NK-92 (cell line): ENCODE results near the gene TRNAU1AP.
"Not testable (repeated sequence)": the region's sequence is repeated elsewhere in the genome, so short reads cannot be mapped to it uniquely, and the experiment has no call there.

Experiments used
- DNase-seq: peaks from one replicate; lab custom pipeline; 2025; ENCODE audit not compliant: unreplicated experiment; lab: John Stamatoyannopoulos, UW

The TRNAU1AP gene

DNA sequence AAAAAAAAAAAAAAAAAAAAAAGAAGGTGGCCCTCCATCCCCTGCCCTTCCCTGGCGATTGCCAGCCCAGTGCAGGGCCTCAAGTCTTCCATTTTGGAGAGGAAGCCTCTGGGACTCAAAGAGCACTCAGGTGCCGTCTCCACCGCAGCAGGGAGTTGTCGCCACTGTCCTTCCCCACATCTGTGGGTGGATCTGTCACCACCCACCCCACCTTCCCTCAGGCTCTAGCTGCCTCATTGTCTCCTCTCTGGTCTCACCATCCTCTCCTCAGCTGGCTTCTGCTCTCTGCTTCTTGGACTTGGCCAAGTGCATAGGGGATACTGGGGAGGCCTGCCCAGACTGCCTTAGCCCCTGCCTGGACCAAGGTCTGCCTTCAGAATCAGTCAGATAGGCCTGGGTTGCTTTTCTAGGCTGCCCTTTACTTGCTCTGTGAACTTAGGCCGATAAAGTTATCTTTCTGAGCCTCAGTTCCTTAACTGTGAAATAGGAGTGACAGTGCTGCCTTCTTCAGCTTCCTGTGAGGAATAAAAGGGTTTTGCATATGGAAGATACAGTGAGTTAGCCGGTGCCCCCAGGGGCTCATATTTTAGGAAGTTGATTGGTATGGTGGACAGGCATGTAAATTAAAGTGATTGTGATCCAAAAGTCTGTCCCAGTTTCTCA, 31.3 kb upstream of the TRNAU1AP start:
- no peak for DNase-seq

DNA sequence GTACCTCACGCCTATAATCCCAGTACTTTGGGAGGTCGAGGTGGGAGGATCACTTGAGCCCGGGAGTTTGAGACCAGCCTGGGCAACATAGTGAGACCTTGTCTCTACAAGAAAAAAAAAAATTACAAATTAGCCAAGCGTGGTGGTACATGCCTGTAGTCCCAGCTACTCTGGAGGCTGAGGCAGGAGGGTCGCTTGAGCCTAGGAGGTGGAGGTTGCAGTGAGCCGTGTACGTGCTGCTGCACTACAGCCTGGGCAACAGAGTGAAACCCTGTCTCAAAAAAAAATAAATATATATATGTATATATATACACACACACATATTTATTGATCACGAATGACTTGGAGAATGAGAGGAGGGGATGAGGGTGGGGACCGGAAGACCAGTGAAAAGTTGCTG, 30.3 kb upstream of the TRNAU1AP start:
- DNase-seq: not testable (repeated sequence)

DNA sequence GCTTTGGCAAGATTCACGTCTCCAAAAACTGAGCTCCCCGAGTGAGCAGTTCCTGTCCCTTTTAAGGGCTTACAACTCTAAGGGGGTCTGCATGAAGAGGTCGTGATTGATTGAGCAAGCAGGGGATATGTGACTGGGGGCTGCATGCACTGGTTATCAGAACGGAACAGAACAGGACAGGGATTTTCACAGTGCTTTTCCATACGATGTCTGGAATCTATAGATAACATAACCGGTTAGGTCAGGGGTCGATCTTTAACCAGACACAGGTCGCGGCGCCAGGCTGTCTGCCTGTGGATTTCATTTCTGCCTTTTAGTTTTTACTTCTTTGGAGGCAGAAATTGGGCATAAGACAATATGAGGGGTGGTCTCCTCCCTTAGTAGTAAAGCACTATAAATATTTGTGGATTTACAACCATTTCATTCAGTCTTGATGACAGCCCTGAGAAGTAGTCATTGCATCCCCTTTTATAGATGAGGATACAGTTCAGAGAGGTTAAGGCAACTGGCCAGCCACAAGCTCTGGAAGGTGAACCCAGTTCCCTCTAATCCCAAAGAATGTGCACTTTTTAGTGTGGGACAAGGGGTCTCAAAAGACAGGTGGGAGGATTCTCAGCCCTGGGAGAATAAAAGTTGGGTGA, 27.8 kb upstream of the TRNAU1AP start:
- not testable (repeated sequence) for DNase-seq

DNA sequence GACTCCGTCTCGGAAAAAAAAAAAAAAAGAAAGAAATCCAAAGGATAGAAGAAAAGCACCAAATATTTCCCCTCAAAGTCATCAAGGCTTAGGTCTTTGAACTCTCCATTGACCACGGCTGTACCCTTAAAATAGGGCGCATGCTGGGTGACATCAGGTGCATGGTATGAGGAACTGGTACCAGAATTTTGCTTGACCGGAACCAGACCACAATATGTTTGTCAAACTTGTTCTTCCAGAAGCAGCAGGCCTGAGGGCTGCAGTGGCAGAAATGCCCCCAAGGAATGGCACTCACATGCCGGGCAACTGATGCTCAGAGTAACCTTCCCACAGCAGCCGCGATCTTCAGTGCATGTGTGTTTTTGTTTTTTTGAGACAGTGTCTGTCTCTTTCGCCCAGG, 26.0 kb upstream of the TRNAU1AP start:
- DNase-seq: no peak

DNA sequence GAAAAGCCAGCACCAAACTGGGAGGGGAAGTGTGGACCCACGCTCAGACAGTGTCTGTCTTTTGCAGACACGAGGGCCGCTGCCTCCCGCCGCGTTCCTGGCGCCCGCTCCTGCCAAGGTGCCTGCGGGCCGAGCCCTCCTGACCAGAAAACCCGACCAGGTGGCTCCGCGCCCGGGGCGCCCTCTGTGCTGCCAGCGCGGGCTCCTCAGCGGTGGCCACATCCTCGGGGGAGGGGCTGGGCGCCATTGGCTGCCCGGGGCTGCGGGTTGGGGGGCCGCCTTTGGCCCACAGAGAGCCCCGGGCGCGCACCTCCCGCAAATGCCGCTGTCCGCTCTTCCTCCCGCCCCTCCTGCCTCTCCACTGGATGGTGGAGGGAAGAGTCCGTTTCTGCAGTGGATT, 22.4 kb upstream of the TRNAU1AP start:
- DNase-seq: no peak

DNA sequence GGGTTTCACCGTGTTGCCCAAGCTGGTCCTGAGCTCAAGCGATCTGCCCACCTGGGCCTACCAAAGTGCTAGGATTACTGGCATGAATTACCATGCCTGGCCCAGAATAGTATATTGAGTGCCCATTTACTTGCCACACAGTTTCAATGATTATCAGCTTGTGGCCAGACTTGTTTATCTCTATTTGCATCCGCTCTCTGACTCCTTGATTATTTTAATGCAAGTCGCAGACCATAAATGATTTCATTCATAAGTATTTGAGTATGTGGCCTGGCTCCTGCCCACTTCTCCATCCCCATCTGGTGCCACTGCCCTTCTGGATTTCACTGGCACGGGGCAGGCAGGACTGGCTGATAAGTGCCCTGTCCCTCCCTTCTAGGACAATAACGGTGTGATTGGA, 18.2 kb upstream of the TRNAU1AP start:
- DNase-seq: no peak

DNA sequence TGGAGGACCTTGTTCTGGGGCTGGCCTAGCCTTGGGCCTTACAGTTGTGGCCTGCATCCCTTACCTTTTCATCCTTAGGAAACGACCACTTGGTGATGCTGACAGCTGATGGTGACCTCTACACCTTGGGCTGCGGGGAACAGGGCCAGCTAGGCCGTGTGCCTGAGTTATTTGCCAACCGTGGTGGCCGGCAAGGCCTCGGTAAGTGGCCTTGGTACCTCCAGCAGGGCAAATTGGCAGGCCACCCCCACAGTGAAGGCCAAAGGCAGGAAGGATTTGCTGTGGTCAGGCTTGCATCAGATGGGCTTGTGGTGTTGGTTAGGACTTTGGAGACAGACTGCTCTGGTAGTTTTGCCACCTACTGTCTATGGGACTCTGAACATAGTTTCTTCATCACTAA, 17.7 kb upstream of the TRNAU1AP start:
- no peak for DNase-seq

DNA sequence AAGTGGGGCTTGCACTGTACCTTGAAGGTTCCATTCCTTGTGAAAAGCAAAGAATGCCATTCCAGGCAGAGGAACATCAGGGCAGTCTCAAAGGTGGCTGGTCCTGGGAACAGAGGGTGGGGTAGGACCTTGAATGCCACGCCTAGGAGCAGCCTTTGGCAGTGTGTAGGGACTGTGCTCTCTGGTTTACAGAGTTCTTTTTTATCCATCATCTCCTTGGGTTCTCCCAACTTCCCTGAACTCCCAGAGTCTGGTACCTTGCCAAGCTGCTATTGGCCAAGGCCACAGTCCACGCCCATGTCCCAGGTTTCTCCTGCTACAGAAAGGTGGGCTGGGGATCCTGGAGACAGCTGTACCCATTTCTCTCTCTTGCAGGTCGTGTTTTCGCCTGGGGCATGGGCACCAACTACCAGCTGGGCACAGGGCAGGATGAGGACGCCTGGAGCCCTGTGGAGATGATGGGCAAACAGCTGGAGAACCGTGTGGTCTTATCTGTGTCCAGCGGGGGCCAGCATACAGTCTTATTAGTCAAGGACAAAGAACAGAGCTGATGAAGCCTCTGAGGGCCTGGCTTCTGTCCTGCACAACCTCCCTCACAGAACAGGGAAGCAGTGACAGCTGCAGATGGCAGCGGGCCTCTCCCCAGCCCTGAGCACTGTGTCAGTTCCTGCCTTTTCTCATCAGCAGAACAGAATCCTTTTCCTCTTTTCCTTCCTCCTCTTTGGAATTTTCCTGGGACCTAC, 15.3 kb upstream of the TRNAU1AP start:
- DNase-seq: no peak

DNA sequence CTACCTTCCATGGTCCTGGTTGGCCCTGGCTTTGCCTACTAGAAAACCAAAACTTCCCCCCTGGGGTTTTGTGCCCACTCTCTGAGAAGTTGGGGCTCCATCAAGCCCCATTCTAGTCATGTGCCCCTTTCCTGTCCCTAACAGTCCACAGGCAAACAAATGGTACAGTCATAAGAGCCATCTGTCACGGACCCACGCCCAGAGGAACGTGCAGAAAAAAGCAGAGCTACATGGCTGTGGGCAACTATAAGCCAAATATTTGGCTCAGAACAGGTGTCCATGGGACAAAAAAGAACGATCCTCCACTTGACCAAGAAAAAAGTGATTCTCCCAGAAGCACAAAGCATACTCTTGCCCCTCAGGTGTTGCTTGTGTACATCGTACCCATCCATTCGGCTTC, 14.6 kb upstream of the TRNAU1AP start:
- DNase-seq: no peak

DNA sequence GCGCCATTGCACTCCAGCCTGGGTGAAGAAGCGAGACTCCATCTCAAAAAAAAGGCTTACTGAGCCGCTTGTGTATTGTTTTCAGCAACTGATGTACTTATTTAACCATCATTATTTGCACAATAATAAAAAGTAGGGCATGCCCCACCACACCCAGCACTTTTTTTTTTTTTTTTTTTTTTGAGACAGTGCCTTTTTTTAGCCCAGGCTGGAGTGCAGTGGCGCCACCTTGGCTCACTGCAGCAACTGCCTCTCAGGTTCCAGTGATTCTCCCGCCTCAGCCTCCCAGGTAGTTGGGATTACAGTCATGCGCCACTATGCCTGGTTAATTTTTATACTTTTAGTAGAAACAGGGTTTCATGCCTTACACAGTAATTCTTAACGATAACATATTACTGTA, 12.2 kb upstream of the TRNAU1AP start:
- DNase-seq: no peak

DNA sequence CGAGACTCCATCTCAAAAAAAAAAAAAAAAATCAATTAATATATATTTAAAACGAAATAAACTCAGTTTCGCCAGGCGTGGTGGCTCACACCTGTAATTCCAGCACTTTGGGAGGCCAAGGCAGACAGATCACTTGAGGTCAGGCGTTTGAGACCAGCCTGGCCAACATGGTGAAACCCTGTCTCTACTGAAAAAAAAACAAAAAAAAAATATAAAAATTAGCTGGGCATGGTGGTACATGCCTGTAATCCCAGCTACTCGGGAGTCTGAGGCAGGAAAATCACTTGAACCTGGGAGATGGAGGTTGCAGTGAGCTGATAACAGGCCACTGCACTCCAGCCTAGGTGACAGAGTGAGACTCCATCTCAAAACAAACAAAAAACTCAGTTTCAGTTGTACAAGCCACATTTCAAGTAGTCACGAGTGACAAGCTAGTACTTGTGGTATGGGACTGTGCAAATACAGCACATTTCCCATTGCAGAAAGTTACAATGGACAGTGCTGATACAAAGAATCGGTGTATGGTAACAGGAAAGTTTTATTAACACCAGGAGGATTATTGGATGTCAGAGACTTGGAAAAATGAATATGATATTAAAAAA, 11.4 kb upstream of the TRNAU1AP start:
- not testable (repeated sequence) for DNase-seq

DNA sequence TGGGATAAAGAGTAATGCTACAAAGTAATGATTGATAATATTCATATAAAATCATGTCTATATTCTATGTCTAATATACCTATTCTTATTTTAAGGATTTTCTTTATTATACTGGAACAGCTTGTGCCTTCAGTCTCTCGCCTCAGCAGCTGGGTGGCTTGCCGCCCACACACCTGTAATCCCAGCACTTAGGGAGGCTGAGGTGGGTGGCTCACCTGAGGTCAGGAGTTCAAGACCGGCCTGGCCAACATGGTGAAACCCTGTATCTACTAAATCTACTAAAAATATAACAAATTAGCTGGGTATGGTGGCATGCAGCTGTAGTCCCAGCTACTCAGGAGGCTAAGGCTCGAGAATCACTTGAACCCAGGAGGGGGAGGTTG, 7.6 kb upstream of the TRNAU1AP start:
- no peak for DNase-seq

DNA sequence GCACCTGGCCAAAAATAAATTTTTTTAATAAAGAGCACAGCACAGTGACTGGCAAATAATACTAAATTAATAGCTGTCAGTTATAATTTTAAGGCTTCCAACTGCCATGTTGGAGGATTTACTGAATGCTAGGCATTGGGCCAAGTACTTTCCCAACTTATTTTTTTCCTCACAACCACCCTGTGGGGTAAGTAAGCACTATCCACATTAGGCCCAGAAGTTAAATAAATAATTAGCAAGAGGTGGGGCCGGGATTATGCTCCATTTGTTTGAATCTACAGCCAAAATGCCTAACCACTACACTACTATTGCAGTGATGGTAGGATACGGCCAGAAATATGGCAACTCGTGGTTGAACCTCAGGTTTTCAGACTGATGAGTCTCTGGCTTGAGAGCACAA, 4.6 kb upstream of the TRNAU1AP start:
- no peak for DNase-seq

DNA sequence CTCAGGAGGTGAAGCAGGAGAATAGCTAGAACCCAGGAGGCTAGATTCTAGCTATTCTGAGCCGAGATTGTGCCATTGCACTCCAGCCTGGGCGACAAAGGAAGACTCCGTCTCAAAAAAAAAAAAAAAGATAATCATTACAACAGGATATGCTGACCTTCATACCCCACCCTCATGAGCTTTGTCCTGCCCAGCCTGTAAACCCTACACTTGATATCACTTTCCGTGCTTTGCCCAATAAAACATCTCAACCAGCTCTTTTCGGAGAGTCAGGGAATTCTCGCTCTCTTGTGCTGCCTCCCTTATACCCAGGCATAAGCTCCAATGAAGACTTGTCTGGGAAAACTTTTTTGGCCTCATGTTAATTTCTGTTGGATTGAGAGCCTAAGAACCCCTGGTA, 1.5 kb upstream of the TRNAU1AP start:
- DNase-seq: no peak

DNA sequence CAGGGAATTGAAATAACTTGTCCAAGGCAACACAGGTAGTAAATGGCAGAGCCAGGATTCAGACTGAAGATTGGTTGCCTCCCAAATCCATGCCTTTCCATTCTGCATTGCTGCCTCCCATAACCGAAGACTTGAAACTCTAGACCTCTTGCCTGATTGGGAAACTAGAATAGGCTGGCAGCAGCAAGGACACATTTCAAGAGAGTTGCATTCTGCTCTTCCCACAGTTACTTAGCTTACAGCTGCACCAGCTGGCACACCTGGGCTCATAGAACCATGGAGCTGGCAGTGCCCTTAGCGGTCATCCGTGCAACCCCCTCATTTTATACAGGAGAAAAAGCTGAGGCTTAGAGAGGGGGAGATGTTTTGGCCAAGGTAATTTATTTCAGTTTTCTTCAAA, 8.0 kb downstream of the TRNAU1AP start:
- DNase-seq: no peak

DNA sequence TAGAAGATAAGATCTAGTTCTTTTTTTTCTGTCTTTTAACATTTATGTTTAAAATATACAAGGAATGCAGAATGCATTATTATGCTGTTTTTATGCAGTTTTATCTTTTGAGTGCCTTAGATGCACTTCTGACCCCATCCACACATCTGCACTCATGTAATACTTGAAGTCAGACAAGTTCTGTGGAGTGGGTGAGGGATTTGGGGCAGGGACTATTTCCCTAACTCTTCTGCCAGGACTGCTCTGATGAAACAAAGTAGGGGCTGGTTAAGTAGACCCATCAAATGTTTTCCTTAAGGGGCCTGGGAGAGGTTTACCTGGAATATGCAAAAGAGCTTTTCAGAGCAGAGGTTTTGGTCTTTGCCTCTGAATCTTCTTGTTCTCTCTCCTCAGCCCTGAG, 11.4 kb downstream of the TRNAU1AP start:
- no peak for DNase-seq

DNA sequence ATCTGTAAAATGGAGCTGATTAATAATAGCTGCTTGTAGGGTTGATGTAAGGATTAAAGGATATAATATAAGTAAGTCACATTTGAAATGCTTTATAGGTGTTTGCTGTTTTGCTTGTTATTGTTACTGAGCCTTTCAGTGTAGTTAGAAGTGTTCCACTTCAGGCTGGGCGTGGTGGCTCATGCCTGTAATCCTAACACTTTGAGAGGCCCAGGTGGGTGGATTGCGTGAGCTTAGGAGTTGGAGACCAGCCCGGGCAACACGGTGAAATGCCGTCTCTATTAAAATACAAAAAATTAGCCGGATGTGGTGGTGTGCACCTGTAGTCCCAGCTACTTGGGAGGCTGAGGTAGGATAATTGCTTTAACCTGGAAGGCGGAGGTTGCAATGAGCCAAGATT, 12.2 kb downstream of the TRNAU1AP start:
- no peak for DNase-seq

DNA sequence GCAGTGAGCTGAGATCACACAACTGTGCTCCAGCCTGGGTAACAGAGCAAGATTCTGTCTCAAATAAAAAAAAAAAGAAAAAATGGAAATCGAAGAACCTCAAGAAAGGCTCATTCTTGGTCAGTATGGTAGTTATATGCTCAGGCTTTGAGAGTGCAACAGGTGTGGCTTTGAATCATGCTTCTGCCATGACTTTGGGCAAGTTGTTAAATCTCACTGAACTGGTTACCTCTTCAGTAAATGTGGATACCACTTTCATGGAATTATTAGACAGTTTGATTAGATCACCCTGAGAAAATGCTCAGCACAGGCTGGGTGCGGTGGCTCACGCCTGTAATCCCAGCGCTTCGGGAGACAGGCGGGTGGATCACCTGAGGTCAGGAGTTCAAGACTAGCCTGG, 12.8 kb downstream of the TRNAU1AP start:
- DNase-seq: no peak

DNA sequence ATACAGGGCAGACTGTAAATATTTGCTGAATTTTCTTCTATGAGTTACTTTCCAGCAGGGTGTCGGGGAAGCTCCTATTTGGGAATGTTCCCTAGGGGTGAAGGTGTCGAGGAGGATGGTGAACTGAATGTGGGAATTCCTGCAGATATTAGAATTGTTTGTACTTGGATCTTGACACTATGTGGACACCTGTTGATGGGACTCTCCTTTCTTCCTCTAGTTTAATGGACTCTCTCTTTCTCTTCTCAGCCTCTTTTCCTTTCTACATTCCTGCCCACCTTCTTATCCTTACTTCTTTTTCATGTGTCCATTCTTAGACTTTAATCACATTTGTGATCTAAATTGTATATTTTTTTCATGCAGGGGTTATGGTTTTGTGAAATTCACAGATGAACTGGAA, 14.0 kb downstream of the TRNAU1AP start:
- DNase-seq: no peak

DNA sequence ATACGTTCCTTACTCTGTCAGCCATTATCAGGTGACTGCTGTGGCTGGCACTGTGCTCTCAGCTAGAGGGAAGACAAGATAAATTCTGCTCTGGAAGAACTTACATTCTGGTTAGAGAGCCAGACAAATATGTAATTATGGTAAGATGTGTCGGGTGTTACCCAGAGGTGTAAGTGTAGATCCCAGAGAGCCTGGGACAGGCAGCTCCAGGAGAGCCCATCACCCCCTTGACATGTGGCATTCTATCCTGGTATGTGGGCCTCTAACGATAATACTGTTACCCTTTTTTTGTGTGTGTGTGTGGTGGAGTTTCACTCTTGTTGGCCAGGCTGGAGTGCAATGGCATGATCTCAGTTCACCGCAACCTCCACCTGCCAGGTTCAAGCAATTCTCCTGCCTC, 19.0 kb downstream of the TRNAU1AP start:
- DNase-seq: no peak

DNA sequence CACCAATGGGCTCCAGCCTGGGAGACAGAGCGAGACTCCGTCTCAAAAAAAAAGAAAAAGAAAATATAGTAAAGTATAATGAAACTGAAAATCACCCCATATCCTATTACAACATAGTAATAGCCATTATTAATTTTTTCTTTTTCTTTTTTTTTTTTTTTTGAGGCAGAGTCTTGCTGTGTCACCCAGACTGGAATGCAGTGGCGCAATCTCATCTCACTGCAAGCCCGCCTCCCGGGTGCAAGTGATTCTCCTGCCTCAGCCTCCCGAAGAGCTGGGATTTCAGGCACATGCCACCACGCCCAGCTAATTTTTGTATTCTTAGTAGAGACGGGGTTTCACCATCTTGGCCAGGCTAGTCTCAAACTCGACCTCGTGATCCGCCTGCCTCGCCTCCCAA, 20.0 kb downstream of the TRNAU1AP start:
- not testable (repeated sequence) for DNase-seq

DNA sequence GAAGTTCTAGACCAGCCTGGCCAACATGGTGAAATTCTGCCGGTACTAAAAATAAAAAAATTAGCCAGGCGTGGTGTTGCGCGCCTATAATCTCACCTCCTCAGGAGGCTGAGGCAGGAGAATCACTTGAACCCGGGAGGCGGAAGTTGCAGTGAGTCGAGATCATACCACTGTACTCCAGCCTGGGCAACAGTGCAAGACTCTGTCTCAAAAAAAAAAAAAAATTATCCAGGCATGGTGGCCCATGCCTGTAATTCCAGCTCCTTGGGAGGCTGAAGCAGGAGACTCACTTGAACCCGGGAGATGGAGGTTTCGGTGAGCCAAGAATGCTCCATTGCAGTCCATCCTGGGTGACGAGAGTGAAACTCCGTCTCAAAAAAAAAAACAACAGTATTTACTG, 20.7 kb downstream of the TRNAU1AP start:
- no peak for DNase-seq
